Neural progenitor cell (in vitro differentiated cells): Measurements from ENCODE around the gene ADCY1. TPM values are rescaled to one million over a fixed set of nuclear protein-coding genes. Genes with fewer than 3 reads are reported as not detected.

Source experiments
- DNase-seq: peaks from one replicate; pipeline ENCODE4 v3.0.0-alpha.2; 2016; ENCODE audit warnings: low spot score
- H2AFZ ChIP-seq: fragments of 200-600 bp; sonication (generic); replicated peaks from 2 replicates; pipeline ENCODE4 v1.6.1; 2016; ENCODE audit warnings: antibody characterized with exemption
- H3F3A ChIP-seq: fragments of 200-600 bp; sonication (generic); 2 replicates; pipeline ENCODE4 v1.6.1; 2016; ENCODE audit warnings: antibody characterized with exemption, low read depth
- H3K27ac ChIP-seq: fragments of 200-600 bp; sonication (generic); 2 replicates; pipeline ENCODE4 v1.5.1; 2016; ENCODE audit warnings: mild to moderate bottlenecking
- H3K27me3 ChIP-seq: fragments of 200-600 bp; sonication (generic); 2 replicates; pipeline ENCODE4 v1.6.1; 2016; ENCODE audit warnings: mild to moderate bottlenecking, moderate library complexity
- H3K36me3 ChIP-seq: fragments of 200-600 bp; sonication (generic); 2 replicates; pipeline ENCODE4 v1.5.1; 2016
- H3K4me1 ChIP-seq: fragments of 200-600 bp; sonication (generic); 2 replicates; pipeline ENCODE4 v1.6.1; 2016; ENCODE audit warnings: mixed run types
- H3K4me2 ChIP-seq: fragments of 200-600 bp; sonication (generic); 2 replicates; pipeline ENCODE4 v1.6.1; 2016
- H3K4me3 ChIP-seq: fragments of 200-600 bp; sonication (generic); 2 replicates; pipeline ENCODE4 v1.5.1; 2016
- H3K79me2 ChIP-seq: fragments of 200-600 bp; sonication (generic); 2 replicates; pipeline ENCODE4 v1.6.1; 2016; ENCODE audit warnings: low read depth
- H3K9ac ChIP-seq: fragments of 200-600 bp; sonication (generic); 2 replicates; pipeline ENCODE4 v1.6.1; 2016
- H3K9me3 ChIP-seq: fragments of 200-600 bp; sonication (generic); 2 replicates; pipeline ENCODE4 v1.5.1; 2016; ENCODE audit warnings: low read depth
- H4K20me1 ChIP-seq: fragments of 200-600 bp; sonication (generic); 2 replicates; pipeline ENCODE4 v1.6.1; 2016; ENCODE audit warnings: low read depth
- H3K27ac Mint-ChIP-seq: 3 replicates; pipeline ENCODE4 v1.8.0; 2021; ENCODE audit warnings: mixed read lengths
- H3K27me3 Mint-ChIP-seq: 2 replicates; pipeline ENCODE4 v1.8.0; 2022; ENCODE audit warnings: low read depth, mild to moderate bottlenecking, inconsistent platforms, moderate library complexity, mixed read lengths; ENCODE audit not compliant: insufficient read depth
- H3K36me3 Mint-ChIP-seq: 3 replicates; pipeline ENCODE4 v1.8.0; 2021; ENCODE audit warnings: mixed read lengths
- H3K4me1 Mint-ChIP-seq: 3 replicates; pipeline ENCODE4 v1.8.0; 2021; ENCODE audit warnings: mixed read lengths
- H3K4me3 Mint-ChIP-seq: 3 replicates; pipeline ENCODE4 v1.8.0; 2021; ENCODE audit warnings: mild to moderate bottlenecking, moderate library complexity, mixed read lengths
- H3K9me3 Mint-ChIP-seq: 3 replicates; pipeline ENCODE4 v1.8.0; 2020; ENCODE audit warnings: mixed read lengths
- CTCF ChIP-seq: fragments of 200-600 bp; sonication (generic); IDR thresholded peaks from 2 replicates; pipeline ENCODE4 v1.5.1; 2017; ENCODE audit warnings: antibody characterized with exemption, mild to moderate bottlenecking
- EZH2 ChIP-seq: fragments of 200-600 bp; sonication (generic); IDR thresholded peaks from 2 replicates; pipeline ENCODE4 v1.6.1; 2017; ENCODE audit warnings: antibody characterized with exemption, mild to moderate bottlenecking, moderate library complexity
- EZH2phosphoT487 ChIP-seq: fragments of 200-600 bp; sonication (generic); IDR thresholded peaks from 2 replicates; pipeline ENCODE4 v1.6.1; 2017; ENCODE audit warnings: antibody characterized with exemption
- total RNA-seq: library from RNA; depleted of rRNA; stranded (reverse); fragments of >200 nt; gene quantifications from 2 replicates; pipeline ENCODE4 v1.2.3, GENCODE V29; 2015; ENCODE audit warnings: low replicate concordance

The ADCY1 gene
- total RNA-seq, 1 donor from 2014 or later, result 7.4 TPM

GRCh38 chr7:45712057-45712689, 138.0 kb downstream of the ADCY1 start:
- Histone ChIP-seq H4K20me1 (no peaks in the 10 kb centered on the region), H3K27me3 (no peaks in the 10 kb centered on the region), H2AFZ (no peak overlapping the region), H3K9me3 (no peaks in the 10 kb centered on the region), H3K9ac (no peak overlapping the region), H3K79me2 (no peaks in the 10 kb centered on the region), H3K4me3 (no peak overlapping the region), H3F3A (no peaks in the 10 kb centered on the region), H3K4me2 (no peak overlapping the region), H3K27ac (no peak overlapping the region), H3K4me1 (no peaks in the 10 kb centered on the region), H3K36me3 (no peaks in the 10 kb centered on the region)
- Mint-ChIP-seq H3K4me3 (no peak overlapping the region), H3K27me3 (peaks cover 5% of the 10 kb centered on the region), H3K9me3 (no peaks in the 10 kb centered on the region), H3K36me3 (peaks cover 6% of the 10 kb centered on the region), H3K27ac (no peak overlapping the region), H3K4me1 (no peaks in the 10 kb centered on the region)
- TF ChIP-seq EZH2 (no peak), CTCF (no peak), EZH2phosphoT487 (no peak)
- DNase-seq, result no peak

GRCh38 chr7:45712872-45713668, 138.9 kb downstream of the ADCY1 start:
- Histone ChIP-seq H3K4me1 (no peaks in the 10 kb centered on the region), H4K20me1 (no peaks in the 10 kb centered on the region), H3K9me3 (no peaks in the 10 kb centered on the region), H3K9ac (no peak overlapping the region), H3F3A (no peaks in the 10 kb centered on the region), H3K27me3 (no peaks in the 10 kb centered on the region), H3K27ac (no peak overlapping the region), H3K4me3 (no peak overlapping the region), H3K36me3 (no peaks in the 10 kb centered on the region), H2AFZ (no peak overlapping the region), H3K4me2 (no peak overlapping the region), H3K79me2 (no peaks in the 10 kb centered on the region)
- Mint-ChIP-seq H3K36me3 (peaks cover 6% of the 10 kb centered on the region), H3K4me1 (no peaks in the 10 kb centered on the region), H3K27me3 (peaks cover 5% of the 10 kb centered on the region), H3K27ac (no peak overlapping the region), H3K9me3 (no peaks in the 10 kb centered on the region), H3K4me3 (no peak overlapping the region)
- no peak for TF ChIP-seq CTCF
- no peak for TF ChIP-seq EZH2phosphoT487
- TF ChIP-seq EZH2, result no peak
- no peak for DNase-seq

GRCh38 chr7:45713669-45714520, 139.7 kb downstream of the ADCY1 start:
- no peak for TF ChIP-seq CTCF
- no peak for TF ChIP-seq EZH2
- TF ChIP-seq EZH2phosphoT487, result no peak
- no peak for DNase-seq
- no peaks in the 10 kb centered on the region for H3F3A ChIP-seq
- H3K9me3 ChIP-seq, result no peaks in the 10 kb centered on the region
- H3K4me2 ChIP-seq, result no peak overlapping the region
- H3K4me1 ChIP-seq, result no peaks in the 10 kb centered on the region
- no peak overlapping the region for H3K9ac ChIP-seq
- H2AFZ ChIP-seq, result no peak overlapping the region
- no peaks in the 10 kb centered on the region for H3K79me2 ChIP-seq
- no peaks in the 10 kb centered on the region for H3K9me3 Mint-ChIP-seq
- peaks cover 6% of the 10 kb centered on the region for H3K36me3 Mint-ChIP-seq
- H4K20me1 ChIP-seq, result no peaks in the 10 kb centered on the region
- no peak overlapping the region for H3K4me3 Mint-ChIP-seq
- H3K27ac Mint-ChIP-seq, result no peak overlapping the region
- no peaks in the 10 kb centered on the region for H3K27me3 ChIP-seq
- H3K27me3 Mint-ChIP-seq, result peaks cover 5% of the 10 kb centered on the region
- H3K4me1 Mint-ChIP-seq, result no peaks in the 10 kb centered on the region
- no peaks in the 10 kb centered on the region for H3K36me3 ChIP-seq
- H3K27ac ChIP-seq, result no peak overlapping the region
- H3K4me3 ChIP-seq, result no peak overlapping the region
